Measurements from ENCODE around the gene BORCS5.

BORCS5 gene

DNA sequence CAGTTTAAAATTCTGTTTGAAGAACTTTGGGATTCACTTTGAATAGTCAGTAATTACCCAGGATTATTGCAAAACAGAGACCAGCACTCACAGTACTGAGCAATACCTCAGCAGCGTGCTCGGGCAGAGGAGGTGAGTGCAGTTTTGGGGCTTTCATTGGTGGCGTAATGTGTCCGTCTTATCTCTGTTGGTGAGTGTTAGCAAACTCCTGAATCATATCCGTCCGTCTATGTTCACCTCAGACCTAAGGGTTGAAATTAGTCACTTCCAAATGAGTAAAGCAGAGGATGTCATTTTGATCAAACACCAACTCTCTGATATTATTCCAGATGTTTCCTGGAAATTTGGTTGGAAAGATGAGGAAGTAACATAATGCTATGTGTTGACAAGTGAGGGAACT lies 82.8 kb downstream of the BORCS5 start:
- no peak for DNase-seq

- peak; percentile 78 for DNase-seq
Measured at GRCh38 chr12:12440784-12441428, 84.0 kb downstream of the BORCS5 start.

DNA sequence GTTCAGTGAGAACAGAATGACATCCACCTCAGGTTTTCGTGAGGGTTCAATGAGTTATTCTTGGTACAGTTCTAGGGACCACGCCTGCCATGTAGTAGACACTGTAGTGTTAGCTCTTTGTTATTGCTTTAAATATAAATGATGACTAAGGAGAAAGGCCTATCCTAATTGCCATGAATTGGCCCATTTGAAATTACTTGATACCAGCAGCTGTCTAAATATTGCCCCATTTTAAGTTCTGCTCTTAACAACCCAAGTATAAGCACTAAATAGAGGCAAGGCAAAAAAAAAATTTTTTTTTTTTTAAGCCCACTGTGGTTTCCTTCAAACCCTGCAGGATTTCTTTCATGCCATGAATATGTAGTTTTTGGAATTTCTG lies 84.5 kb downstream of the BORCS5 start:
- peak; percentile 70 for DNase-seq

GRCh38 chr12:12441843-12442461 lies 85.1 kb downstream of the BORCS5 start:
- DNase-seq = no peak

GRCh38 chr12:12442548-12443071 lies 85.7 kb downstream of the BORCS5 start:
- DNase-seq = no peak

GRCh38 chr12:12443431-12443878 lies 86.6 kb downstream of the BORCS5 start:
- DNase-seq = no peak

- DNase-seq = no peak
Measured at GRCh38 chr12:12445165-12445881, 88.4 kb downstream of the BORCS5 start.

DNA sequence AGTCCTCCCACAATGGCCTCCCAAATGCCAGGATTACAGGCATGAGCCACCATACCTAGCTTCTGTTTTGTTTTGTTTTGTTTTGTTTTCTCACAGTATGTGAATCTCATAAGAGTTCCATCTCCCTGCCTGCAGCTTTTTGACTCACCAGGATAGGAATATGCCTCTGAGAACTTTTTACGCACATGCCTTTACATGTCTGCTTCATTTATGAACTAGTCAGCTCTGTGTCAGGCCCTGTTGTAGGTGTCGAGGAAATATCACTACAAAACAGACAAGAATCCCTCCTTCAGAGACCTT lies 89.0 kb downstream of the BORCS5 start:
- DNase-seq = no peak

DNA sequence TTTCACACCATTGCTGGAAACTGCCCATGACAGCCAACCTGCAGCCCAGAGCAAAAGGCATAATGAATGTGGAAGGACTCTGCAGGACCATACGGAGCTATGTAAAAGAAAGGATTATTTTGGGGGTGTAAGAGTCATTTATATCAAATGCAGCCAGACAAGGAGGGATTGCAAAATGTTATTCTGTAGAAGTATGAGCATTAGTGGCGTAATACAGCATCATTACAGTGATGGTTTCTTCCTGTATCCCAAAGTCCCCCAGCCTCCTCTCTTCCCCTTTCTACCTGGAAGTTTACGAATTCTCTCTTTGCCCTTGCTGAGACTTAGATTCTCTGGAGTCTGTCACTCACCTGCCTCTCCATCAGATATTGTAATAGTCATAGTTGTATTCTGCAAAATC lies 89.9 kb downstream of the BORCS5 start:
- DNase-seq = no peak

DNA sequence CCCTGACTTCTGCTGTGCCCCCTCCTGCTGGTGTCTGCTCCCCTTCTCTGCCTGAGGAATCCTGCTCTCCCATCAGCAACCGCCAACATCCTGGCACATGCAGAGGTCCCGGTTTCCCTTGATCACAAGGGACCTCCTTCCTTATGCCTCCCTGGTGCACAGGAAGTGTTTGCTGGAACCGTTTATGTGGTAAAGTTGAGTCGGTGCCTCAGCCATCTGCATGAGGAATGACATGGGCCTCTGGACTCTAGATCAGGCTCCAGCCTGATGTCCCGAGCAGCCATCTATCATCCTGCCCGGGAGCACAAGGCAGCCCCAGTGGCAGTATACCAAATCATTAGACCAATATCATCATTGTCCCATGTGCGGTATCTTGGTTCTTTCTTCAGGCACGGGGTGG lies 90.4 kb downstream of the BORCS5 start:
- no peak for DNase-seq

- no peak for DNase-seq
Measured at GRCh38 chr12:12447837-12448236, 91.0 kb downstream of the BORCS5 start.

DNA sequence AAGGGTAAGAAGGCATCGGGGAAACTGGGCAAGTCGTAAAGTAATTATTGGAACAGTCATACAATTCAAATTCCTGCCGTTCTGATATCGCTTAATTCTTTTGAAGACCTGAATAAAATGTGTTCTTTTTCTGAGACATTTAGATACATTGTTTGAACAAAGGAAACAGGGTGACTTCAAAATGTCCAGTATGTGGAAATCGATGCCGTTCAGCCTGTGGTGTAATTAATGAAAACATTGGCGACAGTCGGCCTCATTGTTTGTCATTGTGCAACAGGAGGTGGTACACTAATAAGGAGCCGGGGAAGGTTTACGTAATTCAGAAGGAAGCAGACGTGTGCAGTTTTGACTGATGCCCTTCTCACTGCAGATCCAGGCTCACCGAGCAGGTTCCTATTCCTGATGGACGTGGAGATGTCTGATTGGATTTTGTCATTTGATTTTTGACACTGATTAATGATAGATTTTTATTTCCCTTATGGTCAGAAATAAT lies 92.7 kb downstream of the BORCS5 start:
- peak; percentile 84 for DNase-seq

- DNase-seq = no peak
Measured at GRCh38 chr12:12450043-12450471, 93.2 kb downstream of the BORCS5 start.

DNA sequence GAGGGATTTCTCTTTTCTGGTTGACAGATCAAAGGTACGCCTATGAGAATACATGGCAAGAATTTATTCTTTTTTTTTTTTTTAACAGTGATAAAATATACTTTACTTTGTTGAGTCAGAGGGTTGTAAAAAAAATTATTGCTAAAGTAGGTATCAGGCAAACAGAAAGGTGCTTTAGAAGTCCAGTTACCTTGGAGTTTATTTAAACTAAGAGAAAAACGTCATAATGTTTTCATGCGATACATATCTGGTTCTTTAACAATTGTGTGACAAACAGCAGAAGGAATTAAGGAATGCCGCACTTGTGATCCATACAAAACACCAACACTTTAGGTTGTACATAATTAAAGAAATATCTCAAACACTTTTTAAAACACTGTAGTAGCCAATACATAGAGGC lies 94.2 kb downstream of the BORCS5 start:
- no peak for DNase-seq

GRCh38 chr12:12452326-12452902 lies 95.5 kb downstream of the BORCS5 start:
- peak; percentile 23 for DNase-seq

GRCh38 chr12:12453635-12454034 lies 96.8 kb downstream of the BORCS5 start:
- DNase-seq = no peak

GRCh38 chr12:12454315-12454714 lies 97.4 kb downstream of the BORCS5 start:
- DNase-seq = no peak

DNA sequence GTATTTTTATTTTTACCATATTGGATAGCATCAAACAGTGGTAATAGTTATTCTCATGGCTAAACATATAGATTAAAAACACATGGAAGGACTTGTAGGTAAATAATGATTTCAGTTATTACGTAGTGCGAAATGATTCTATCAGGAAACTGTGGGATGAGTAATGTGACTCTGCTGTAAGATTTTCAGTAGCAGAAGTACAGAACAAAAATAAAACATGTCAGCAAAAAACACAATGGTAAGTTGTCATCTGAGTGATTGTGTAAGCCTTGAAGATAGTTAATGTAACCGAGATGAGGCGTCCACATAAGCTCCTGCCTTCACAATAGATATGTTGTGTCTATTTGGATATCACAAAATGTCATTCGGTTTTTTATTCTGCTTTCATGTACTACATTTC lies 99.8 kb downstream of the BORCS5 start:
- DNase-seq = no peak

DNA sequence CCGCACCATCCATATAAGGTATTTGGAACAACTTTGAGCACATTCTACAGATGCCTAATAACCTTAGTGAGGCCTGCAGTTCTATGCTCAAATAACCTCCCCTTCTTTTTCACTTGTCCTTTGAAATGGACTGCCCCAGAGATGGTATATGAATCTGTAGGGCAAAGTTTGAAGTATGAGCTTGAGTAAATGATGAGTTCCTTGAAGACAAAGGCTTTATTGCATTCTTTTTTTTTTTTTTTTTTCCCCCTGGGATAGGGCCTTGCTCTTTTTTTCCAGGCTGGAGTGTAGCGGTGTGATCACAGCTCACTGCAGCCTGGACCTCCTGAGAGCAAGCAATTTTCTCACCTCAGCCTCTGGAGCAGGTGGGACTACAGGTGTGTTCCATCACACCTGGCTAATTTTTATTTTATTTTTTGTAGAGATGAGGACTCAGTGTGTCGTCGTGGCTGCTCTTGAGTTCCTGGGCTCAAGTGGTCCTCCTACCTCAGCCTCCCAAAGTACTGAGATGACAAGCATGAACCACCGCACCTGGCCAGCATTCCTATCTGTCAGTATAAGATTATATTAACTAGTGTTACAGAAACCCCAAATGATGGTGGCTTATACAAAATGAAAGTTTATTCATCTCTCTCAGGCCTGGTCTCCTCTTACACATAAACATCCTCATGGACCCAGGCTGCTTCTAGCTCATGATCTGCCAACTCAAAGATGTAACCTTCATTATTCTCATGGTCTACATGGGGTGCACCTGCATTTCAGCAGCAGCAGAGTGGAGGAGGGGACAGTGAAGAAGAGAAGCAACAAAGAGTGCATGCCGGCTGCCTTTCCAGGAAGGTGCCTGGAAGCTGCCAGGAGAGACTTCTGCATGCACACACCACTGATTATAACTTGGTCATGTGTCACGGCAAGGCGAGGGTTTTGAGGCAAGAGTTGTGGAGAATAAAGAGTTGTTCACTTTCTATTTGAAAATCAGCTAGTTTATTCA lies 104.4 kb downstream of the BORCS5 start:
- no peak for DNase-seq

DNA sequence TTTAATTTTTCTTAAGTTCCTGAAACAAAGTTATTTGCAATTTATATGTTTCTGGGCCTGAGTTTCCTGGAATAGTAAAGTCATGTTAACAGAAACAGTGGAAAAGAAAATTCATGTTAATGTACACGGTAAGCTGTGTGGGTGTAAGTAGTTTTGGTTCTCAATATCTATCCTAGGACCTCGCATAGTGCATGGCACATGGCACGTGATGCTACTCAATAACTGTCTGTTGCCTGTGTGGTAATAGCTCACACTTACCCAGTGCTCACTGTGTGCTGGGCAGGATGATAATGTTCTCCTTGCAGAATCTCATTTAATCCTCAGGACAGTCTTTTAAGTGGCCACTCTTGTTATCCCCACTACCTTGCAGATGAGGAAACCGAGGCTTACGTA lies 105.0 kb downstream of the BORCS5 start:
- DNase-seq = no peak

DNA sequence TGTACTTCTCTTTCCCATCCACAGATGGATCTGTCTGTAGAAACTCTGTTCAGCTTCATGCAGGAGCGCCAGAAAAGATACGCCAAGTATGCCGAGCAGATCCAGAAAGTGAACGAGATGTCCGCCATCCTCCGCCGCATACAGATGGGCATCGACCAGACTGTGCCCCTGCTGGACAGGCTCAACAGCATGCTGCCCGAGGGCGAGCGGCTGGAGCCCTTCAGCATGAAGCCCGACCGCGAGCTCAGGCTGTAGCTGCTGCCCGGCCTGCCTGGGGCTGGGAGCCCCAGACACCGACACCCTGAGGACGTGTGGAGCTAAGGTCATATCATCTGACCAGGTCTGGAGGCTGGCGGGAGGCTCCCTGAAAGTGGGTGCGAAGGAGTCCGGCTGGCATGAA lies 108.6 kb downstream of the BORCS5 start:
- no peak for DNase-seq

- no peak for DNase-seq
Measured at GRCh38 chr12:12466157-12466556, 109.3 kb downstream of the BORCS5 start.
